HUES64 (cell line): ENCODE data around the gene MACROH2A2.

Experiments used
- H3K27ac ChIP-seq: 2 replicates; pipeline ENCODE4 v1.7.0; 2013; ENCODE audit warnings: low read depth, low read length, inconsistent platforms
- H3K27me3 ChIP-seq: 2 replicates; pipeline ENCODE4 v1.6.1; 2013; ENCODE audit warnings: mild to moderate bottlenecking, low read length; ENCODE audit not compliant: insufficient read depth
- H3K36me3 ChIP-seq: 2 replicates; pipeline ENCODE4 v1.6.1; 2013; ENCODE audit warnings: mild to moderate bottlenecking, low read length; ENCODE audit not compliant: insufficient read depth
- H3K4me1 ChIP-seq: 2 replicates; pipeline ENCODE4 v1.6.1; 2013; ENCODE audit warnings: mild to moderate bottlenecking, low read length, moderate library complexity; ENCODE audit not compliant: insufficient read depth
- H3K4me3 ChIP-seq: 2 replicates; pipeline ENCODE4 v1.5.1; 2013; ENCODE audit warnings: mild to moderate bottlenecking, low read length, moderate library complexity
- H3K9ac ChIP-seq: 2 replicates; pipeline ENCODE4 v1.6.1; 2013; ENCODE audit warnings: mild to moderate bottlenecking, low read depth, low read length
- H3K9me3 ChIP-seq: 2 replicates; pipeline ENCODE4 v1.6.1; 2013; ENCODE audit warnings: low read depth, low read length; ENCODE audit not compliant: insufficient read depth
- WGBS: fragments of 150-250, 120-280 bp; methylation state at CpG from one replicate; pipeline ENCODE4 v1.1.7; 2013; ENCODE audit warnings: missing lambda C conversion rate; 5-methylcytosine and 5-hydroxymethylcytosine counted together

The MACROH2A2 gene

DNA sequence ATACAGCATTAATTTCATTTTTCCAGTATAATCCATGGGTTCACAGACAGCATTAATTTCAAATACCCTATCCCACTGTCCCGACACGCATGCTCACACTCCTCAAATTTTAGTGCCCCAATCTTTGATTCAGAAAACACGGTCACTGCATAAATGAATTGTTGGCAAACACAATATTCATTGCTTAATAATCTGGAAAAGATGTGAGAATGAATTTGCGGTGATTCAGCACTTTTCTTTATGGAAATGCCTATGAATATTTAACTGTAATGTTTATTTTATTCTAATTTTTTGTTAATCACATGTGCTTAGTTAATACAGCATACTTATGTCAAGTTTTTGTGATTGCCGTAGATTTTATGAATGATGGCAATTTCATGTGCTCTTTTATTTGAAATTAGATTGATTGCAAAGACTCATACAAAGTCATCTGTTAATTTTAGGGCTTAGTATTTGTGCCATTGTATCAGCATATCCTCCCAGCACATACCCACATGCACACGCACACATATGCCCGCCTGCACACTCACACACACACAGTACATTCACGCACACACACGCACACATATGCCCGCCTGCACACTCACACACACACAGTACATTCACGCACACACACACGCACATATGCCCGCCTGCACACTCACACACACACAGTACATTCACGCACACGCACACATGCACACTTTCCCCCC lies 35.1 kb downstream of the MACROH2A2 start:
- Histone ChIP-seq H3K9me3 (no peaks in the 10 kb centered on the region), H3K27me3 (no peaks in the 10 kb centered on the region), H3K4me3 (no peak overlapping the region), H3K36me3 (peaks cover 22% of the 10 kb centered on the region), H3K27ac (no peak overlapping the region), H3K4me1 (no peaks in the 10 kb centered on the region), H3K9ac (no peak overlapping the region)
- 86% methylated on average over 14 of the region's 15 CpGs for WGBS

- Histone ChIP-seq H3K9ac (no peak overlapping the region), H3K4me3 (no peak overlapping the region), H3K36me3 (peaks cover 24% of the 10 kb centered on the region), H3K27me3 (no peaks in the 10 kb centered on the region), H3K27ac (no peak overlapping the region), H3K9me3 (no peaks in the 10 kb centered on the region), H3K4me1 (no peaks in the 10 kb centered on the region)
- WGBS = 96% methylated on average over 3 of the region's 3 CpGs
Observed at GRCh38 chr10:70088308-70088698, 35.7 kb downstream of the MACROH2A2 start.

GRCh38 chr10:70090013-70090412 lies 37.4 kb downstream of the MACROH2A2 start:
- no peaks in the 10 kb centered on the region for H3K9me3 ChIP-seq
- 96% methylated on average over 8 of the region's 8 CpGs for WGBS

DNA sequence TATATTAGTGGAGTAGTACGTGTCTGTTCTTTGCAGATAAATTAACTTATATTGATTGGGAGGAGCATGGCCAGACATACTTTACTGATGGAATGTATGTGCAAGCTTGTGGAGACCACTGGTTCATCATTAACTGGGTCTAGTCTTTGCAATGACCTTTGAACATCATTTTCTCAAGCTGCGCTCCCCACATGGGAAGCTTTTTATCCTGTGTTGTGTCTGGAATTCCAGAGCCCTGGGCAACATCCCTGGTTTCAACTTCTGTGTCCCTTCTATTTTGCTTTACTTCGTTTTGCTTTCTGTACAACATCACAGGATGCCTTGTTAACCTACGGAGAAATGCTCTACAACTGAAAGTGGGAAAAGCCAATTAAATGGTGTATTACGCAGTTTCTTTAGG lies 38.3 kb downstream of the MACROH2A2 start:
- Histone ChIP-seq H3K36me3 (peaks cover 47% of the 10 kb centered on the region), H3K9ac (no peak overlapping the region), H3K9me3 (no peaks in the 10 kb centered on the region), H3K4me1 (no peaks in the 10 kb centered on the region), H3K27me3 (no peaks in the 10 kb centered on the region), H3K27ac (no peak overlapping the region), H3K4me3 (no peak overlapping the region)
- 95% methylated on average over 5 of the region's 5 CpGs for WGBS

More at GRCh38 chr10:70090013-70090412, 37.4 kb downstream of the MACROH2A2 start:
- no peak overlapping the region for H3K4me3 ChIP-seq
- no peak overlapping the region for H3K9ac ChIP-seq
- no peak overlapping the region for H3K27ac ChIP-seq
- H3K36me3 ChIP-seq = peaks cover 39% of the 10 kb centered on the region
- H3K4me1 ChIP-seq = no peaks in the 10 kb centered on the region
- no peaks in the 10 kb centered on the region for H3K27me3 ChIP-seq

- WGBS = 96% methylated on average over 7 of the region's 7 CpGs
- H3K36me3 ChIP-seq = peaks cover 58% of the 10 kb centered on the region
Observed at GRCh38 chr10:70092389-70092718, 39.7 kb downstream of the MACROH2A2 start.

DNA sequence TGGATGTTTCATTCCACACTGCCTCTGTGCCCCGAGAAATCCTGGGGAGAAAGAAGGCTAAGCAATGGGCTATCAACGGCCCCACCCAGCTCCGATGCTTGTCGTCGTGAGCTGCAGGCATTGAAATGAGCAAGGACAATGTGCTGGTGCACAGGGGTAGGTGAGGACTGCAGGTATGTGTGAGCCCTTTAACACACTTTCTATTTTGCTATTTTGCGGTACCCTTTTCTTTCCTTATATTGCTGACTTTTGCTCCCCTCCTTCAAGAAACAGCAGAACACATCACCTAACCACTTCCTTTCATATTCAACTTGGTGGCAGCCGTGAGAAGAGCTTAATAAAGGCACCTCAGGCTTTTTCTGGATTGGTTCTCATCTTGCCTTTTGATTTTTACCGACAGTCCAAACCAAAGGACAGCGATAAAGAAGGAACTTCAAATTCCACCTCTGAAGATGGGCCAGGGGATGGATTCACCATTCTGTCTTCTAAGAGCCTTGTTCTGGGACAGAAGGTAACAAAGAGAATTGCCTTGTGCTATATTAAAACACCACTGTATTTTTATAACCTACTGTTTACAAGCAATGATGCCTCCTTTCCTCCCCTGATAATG lies 40.8 kb downstream of the MACROH2A2 start:
- no peak overlapping the region for H3K9ac ChIP-seq
- no peak overlapping the region for H3K4me3 ChIP-seq
- no peak overlapping the region for H3K27ac ChIP-seq
- no peaks in the 10 kb centered on the region for H3K4me1 ChIP-seq
- WGBS = 94% methylated on average over 9 of the region's 9 CpGs
- no peaks in the 10 kb centered on the region for H3K9me3 ChIP-seq
- peaks cover 59% of the 10 kb centered on the region for H3K36me3 ChIP-seq
- no peaks in the 10 kb centered on the region for H3K27me3 ChIP-seq

More at GRCh38 chr10:70092389-70092718, 39.7 kb downstream of the MACROH2A2 start:
- Histone ChIP-seq H3K9me3 (no peaks in the 10 kb centered on the region), H3K27ac (no peak overlapping the region), H3K4me1 (no peaks in the 10 kb centered on the region), H3K27me3 (no peaks in the 10 kb centered on the region), H3K9ac (no peak overlapping the region), H3K4me3 (no peak overlapping the region)

DNA sequence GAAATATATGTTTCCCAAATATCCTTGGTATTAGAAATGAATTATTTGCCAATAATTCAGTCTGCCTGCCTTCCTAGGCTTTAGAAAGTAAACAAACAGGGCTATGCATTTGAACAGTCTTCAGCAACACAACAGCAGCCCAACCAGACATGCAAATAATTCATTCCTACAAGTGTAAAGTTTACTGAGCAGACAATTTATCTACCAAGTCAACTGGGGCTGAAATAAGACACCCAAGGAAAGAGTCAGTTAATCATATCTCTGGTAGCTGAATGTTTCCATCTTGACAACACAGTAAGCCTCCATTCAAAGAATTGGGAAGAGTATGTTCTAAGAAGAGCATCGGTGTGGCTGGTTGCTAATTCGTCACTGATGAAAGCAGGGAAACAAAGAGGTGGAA lies 41.6 kb downstream of the MACROH2A2 start:
- no peaks in the 10 kb centered on the region for H3K9me3 ChIP-seq
- H3K4me3 ChIP-seq = no peak overlapping the region
- H3K27me3 ChIP-seq = no peaks in the 10 kb centered on the region
- H3K36me3 ChIP-seq = peaks cover 66% of the 10 kb centered on the region
- no peaks in the 10 kb centered on the region for H3K4me1 ChIP-seq
- WGBS = 100% methylated on average over 2 of the region's 2 CpGs
- H3K27ac ChIP-seq = no peak overlapping the region
- no peak overlapping the region for H3K9ac ChIP-seq

DNA sequence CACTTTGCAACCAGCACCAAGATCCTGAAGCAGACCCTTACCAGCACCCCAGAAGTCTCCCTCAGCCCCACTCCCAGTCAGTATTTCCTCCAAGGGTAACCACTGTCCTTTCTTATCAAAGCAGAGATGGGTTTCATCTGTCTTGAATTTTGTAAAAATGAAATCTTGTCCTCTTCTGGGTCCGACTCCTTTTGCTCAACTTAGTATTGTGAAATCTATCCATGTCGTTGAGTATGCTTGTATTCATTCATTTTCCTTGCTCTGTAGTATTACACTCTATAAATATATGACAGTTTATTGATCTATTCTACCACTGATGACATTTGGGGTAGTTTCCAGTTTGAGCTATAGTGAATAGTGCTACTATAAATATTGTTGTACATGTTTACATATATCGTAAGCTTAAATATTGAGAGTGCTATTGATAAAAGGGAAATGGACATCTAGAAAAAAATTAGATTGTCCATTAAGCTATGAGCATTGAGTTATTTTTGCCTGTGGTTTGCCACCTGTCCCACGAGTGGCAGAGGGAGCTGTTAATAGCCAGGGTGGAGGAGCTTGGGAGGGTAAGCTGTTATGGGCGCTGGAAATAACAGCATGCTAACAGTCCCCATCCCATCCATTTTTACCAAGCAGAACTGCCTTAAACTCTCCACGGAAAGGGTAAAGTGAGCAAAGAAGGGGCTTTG lies 43.5 kb downstream of the MACROH2A2 start:
- no peak overlapping the region for H3K4me3 ChIP-seq
- H3K27ac ChIP-seq = no peak overlapping the region
- peaks cover 71% of the 10 kb centered on the region for H3K36me3 ChIP-seq
- H3K9ac ChIP-seq = no peak overlapping the region
- no peaks in the 10 kb centered on the region for H3K4me1 ChIP-seq
- no peaks in the 10 kb centered on the region for H3K9me3 ChIP-seq
- 96% methylated on average over 4 of the region's 6 CpGs for WGBS
- H3K27me3 ChIP-seq = no peaks in the 10 kb centered on the region

DNA sequence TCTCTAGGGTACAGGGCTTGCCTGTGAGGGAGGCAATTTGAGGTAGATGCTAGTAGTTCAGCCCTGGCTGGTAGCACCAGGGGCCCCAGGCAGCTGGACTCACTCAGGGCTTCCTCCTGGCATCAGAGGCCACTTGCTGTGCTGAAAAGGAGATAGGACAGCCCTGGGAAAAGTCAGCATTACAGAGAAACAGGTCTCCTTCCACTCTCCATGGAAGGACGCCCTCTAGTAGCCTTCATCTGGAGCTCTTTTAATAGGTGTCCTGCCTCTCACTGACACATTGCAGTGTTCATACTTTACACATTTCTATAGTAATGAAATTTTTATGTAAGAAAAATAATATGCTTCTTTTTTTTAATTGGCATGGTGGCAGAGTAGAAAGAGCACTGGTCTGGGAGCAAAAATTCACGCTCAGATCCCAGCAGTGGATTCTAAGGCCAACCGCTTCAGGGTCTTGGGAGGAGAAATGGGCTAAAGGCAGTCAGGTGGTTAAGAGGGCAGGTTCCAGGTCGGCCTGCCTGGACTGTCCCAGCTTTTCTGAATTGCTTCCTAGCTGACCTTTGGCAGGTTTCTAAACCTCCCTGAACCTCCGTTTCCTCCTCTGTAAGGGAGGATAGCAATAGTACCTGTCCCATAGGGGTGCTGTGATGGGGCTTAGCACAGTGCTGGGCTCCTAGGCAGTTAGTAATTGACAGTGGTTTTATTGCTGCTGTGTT lies 44.2 kb downstream of the MACROH2A2 start:
- Histone ChIP-seq H3K4me3 (no peak overlapping the region), H3K27me3 (no peaks in the 10 kb centered on the region), H3K4me1 (no peaks in the 10 kb centered on the region), H3K9ac (no peak overlapping the region), H3K36me3 (peaks cover 74% of the 10 kb centered on the region), H3K9me3 (no peaks in the 10 kb centered on the region), H3K27ac (no peak overlapping the region)
- 92% methylated on average over 5 of the region's 5 CpGs for WGBS

DNA sequence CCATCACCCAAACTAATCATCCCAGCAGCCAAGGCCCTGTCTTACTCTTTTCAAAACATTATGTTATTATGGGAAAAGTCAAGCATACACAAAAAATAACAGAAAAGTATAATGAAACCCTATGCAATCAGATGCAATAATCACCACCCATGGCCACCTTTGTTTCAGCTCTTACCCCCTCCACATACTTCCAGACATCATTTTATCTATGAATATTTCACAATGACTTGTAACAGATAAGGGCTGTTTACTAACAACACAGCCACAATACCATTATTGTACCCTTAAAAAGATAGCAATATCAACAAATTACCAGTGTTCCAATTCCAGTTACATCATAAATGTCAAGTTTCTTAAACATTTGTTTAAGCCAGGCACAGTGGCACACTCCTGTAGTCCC lies 44.8 kb downstream of the MACROH2A2 start:
- no peaks in the 10 kb centered on the region for H3K27me3 ChIP-seq
- peaks cover 73% of the 10 kb centered on the region for H3K36me3 ChIP-seq
- no peaks in the 10 kb centered on the region for H3K9me3 ChIP-seq
- no peak overlapping the region for H3K4me3 ChIP-seq
- no peak overlapping the region for H3K27ac ChIP-seq
- no peak overlapping the region for H3K9ac ChIP-seq
- no peaks in the 10 kb centered on the region for H3K4me1 ChIP-seq

GRCh38 chr10:70098271-70098670 lies 45.6 kb downstream of the MACROH2A2 start:
- Histone ChIP-seq H3K9me3 (no peaks in the 10 kb centered on the region), H3K27me3 (no peaks in the 10 kb centered on the region), H3K4me1 (no peaks in the 10 kb centered on the region), H3K27ac (no peak overlapping the region), H3K9ac (no peak overlapping the region), H3K4me3 (no peak overlapping the region), H3K36me3 (peaks cover 65% of the 10 kb centered on the region)
- WGBS = 100% methylated on average over 3 of the region's 3 CpGs
